HG02885 (cell line): ENCODE data around the gene MEMO1.
"Not testable (repeated sequence)": the region's sequence is repeated elsewhere in the genome, so short reads cannot be mapped to it uniquely, and the experiment has no call there.

ENCODE experiments used
- ATAC-seq: cut with Tn5 transposase; IDR thresholded peaks from one replicate; pipeline ENCODE4 v1.9.1; 2021; ENCODE audit warnings: mild to moderate bottlenecking; ENCODE audit not compliant: unreplicated experiment, poor library complexity

MEMO1 gene

GRCh38 chr2:31922542-31923408, 88.0 kb downstream of the MEMO1 start:
- ATAC-seq = no peak

- no peak for ATAC-seq
These were observed 89.8 kb downstream of the MEMO1 start for GRCh38 chr2:31920962-31921361.

DNA sequence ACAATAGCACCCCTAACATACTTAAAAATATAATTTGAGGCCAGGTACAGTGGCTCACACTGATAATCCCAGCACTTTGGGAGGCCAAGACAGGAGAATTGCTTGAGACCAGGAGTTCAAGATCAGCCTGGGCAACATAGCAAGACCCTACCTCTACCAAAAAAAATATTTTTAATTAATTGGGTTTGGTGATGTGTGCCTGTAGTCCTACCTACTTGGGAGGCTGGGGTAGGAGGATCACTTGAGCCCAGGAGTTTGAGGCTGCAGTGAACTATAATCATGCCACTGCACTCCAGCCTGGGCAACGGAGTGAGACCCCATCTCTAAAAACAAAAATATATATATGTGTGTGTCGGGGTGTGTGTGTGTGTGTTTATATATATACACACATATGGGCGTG, 91.3 kb downstream of the MEMO1 start:
- no peak for ATAC-seq

- ATAC-seq = no peak
These were observed 101.1 kb downstream of the MEMO1 start for GRCh38 chr2:31909661-31910060.

DNA sequence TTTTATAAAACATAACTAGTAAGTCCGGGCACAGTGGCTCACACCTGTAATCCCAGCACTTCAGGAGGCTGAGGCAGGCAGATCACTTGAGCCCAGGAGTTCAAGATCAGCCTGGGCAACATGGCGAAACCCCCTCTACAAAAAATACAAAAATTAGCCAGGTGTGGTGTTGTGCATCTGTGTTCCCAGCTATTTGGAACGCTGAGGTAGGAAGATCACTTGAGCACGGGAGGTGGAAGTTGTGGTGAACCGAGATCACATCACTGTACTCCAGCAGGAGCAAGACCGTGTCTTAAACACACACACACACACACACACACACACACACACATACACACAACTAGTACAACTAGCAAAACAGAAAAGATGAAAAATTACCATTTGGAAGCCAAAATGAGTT, 103.3 kb downstream of the MEMO1 start:
- ATAC-seq = not testable (repeated sequence)

GRCh38 chr2:31903109-31903780, 107.6 kb downstream of the MEMO1 start:
- ATAC-seq = no peak

DNA sequence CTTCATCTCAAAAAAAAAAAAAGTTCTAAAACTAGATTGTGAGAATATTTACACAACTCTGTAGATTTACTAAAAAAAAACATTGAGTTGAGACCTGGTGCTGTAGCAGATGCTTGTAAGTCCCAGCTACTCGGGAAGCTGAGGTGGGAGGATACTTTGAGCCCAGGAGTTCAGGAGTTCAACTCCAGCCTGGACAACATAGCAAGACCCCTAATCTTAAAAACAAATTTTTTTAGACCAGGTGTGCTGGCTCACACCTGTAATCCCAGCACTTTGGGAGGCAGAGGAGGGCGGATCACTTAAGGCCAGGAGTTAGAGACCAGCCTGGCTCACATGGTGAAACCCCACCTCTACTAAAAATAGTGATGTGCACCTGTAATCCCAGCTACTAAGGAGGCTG, 108.9 kb downstream of the MEMO1 start:
- ATAC-seq = no peak

GRCh38 chr2:31900156-31900555, 110.7 kb downstream of the MEMO1 start:
- not testable (repeated sequence) for ATAC-seq

GRCh38 chr2:31898346-31898745, 112.5 kb downstream of the MEMO1 start:
- not testable (repeated sequence) for ATAC-seq

- ATAC-seq = not testable (repeated sequence)
These were observed 113.5 kb downstream of the MEMO1 start for GRCh38 chr2:31897340-31897739.

GRCh38 chr2:31896293-31896692, 114.5 kb downstream of the MEMO1 start:
- no peak for ATAC-seq

DNA sequence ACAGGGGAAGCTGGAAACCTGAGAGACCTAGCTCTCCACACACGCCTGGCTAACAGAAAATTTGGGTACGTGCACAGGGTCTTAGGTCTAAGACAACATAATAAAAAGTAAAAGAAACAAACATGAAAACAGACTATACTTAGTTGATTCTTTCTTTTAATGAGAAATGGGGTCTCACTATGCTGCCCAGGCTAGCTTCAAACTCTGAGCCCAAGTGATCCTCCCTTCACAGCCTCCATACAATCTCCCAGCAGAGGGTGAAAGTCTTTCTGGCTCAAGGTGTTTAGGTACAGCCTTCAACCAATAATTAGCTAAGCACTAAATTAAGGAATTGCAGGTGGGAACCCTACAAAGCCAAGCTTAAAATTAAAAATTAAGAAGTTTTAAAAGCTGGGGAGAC, 116.2 kb downstream of the MEMO1 start:
- no peak for ATAC-seq

DNA sequence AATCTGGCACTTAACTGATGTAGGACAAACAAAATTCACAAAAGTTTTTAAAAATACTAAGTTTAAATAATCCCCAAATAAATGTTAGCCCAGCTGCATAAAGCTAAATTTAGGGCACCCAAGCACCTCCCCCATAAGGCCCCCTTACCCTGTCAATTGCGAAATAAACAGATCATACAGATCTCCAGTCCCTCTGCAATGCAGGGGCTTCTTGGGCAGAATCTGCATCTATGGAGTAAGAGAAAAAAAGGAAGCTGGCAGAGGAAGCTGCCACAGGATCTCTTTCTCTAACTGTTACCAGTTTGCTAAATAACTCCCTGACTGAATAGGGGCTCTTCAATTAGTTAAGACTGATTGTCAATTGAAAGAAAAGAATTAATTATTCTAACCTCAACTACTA, 117.7 kb downstream of the MEMO1 start:
- no peak for ATAC-seq

DNA sequence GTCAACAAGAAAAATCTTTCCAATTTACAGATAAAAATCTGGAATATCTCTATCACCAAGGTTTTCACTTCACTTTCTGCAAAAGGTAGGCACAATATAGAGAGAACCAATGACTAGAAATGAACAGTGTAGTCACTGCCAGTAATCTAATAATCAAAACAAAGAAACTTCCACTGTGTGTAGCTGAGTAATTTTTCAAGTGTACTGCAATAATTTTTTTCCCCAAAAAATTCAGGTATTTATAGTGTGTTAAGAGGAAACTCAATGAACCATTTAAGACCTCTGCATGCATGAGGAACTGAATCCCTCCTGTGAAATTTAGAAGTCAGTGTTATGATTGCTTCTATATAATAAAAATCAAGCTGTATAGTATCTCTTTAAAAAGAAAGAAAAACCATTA, 121.8 kb downstream of the MEMO1 start:
- ATAC-seq = no peak

GRCh38 chr2:31888550-31888949, 122.3 kb downstream of the MEMO1 start:
- no peak for ATAC-seq

GRCh38 chr2:31886700-31887099, 124.1 kb downstream of the MEMO1 start:
- ATAC-seq = no peak

DNA sequence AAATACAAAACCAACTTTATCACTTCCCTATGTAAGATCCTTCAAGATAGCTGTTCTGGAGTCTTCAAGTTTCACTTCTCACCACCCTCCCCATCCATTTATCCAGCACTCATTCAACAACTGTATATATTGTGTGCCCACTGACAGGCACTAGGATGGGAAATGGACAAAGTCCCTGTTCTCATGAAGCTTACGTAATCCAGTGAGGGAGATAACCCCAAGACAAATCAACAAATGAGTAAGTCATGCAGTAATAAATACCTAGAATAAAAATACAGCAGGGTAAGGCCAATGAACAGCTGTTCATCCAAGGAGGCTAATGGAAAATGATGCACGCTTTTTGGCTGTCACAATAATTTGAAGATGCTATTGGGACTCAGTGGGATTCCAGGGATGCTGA, 133.8 kb downstream of the MEMO1 start:
- no peak for ATAC-seq

DNA sequence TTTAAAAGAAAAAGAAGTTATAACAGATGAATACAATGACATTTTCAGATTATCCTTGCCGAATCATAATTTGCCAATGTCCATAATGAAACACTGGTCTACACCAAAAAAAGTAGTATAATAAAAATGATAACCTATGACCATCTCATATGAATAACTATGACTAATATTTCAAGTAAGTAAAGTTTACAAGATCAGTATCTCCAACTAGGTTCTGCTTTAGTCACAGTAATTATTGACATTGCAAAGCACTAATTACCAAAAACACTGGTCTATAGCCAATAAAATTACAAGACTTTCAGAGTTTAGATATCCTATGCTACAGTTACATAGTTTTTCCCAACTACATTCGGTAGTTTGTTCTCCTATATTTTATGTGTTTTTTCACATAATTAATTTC, 136.7 kb downstream of the MEMO1 start:
- ATAC-seq = no peak

DNA sequence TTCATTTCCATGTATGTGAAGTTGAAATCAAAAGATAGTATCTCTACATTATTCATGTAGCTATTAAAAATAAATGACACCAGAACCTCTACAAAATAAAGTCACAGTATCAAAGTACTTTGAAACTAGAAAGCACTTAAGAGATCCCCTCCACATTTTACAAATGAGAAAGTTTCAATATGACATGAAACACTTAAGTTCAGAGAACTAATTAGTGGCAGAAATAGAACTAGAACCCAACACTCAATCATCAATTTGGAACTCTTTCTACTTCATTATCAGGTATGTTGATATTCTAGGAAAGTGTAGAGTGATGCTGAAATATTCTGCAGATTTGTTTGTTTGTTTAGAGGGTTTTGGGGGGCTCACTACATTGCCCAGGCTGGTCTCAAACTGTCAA, 145.6 kb downstream of the MEMO1 start:
- ATAC-seq = no peak

DNA sequence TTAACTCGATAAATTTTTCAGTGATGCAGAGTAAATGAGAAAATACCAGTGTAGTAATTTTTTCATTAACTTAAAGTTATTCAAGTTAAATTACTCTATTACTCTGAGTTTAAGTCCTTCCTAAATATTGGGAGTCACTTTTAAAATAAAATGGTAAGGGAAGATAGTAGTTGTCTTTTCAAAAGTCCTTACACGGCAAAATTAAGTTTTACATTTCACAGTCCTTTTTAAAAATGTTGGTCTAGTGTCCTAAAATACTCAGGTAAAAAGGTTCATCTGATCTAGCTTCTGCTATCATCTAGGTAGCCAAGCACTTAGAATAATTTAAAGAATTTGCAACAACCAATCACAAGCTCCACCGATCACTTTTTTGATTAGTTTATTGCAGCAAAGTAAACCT, 146.9 kb downstream of the MEMO1 start:
- no peak for ATAC-seq

DNA sequence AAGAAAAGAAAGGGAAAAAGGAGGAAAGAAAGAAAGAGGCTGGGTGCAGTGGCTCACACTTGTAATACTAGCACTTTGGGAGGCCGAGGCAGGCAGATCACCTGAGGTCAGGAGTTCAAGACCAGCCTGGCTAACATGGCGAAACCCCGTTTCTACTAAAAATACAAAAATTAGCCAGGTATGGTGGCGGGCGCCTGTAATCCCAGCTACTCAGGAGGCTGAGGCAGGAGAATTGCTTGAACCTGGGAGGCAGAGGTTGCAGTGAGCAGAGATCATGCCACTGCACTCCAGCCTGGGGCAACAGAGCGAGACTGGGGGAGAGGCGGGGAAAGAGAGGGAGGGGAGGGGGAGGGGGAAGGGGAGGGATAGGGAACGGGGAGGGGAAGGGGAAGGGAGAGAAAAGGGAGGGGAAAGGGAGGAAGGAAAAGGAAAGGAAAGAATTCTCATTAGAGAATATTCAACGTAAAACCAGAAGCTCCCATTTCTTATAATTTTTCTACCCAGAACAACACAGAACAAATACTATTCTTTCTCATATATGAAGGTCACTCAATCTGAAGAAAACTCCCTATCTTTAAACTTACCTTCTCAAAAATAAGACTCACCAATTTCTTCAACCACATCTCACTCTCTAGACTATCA, 147.7 kb downstream of the MEMO1 start:
- ATAC-seq = not testable (repeated sequence)
